Activated naive CD4-positive, alpha-beta T cell treated with anti-CD3 and anti-CD28 coated beads, Interleukin-2, amount 10 ng/mL, durations not matched to agents 7 days and 5 days (primary cell): ENCODE measurements around the gene STXBP5.
"Not testable (repeated sequence)": the region's sequence is repeated elsewhere in the genome, so short reads cannot be mapped to it uniquely, and the experiment has no call there.

Source experiments
- CTCF ChIA-PET: fragments of 350-600 bp; sonication (Branson Sonifier 250); formaldehyde crosslinking; loops from one replicate; lab custom pipeline; 2021; ENCODE audit warnings: antibody characterized with exemption; lab: Charles Lee
- DNase-seq: peaks from one replicate; pipeline ENCODE4 v3.0.0-alpha.2; 2020
- H3K27ac Mint-ChIP-seq: one replicate; pipeline ENCODE4 v1.8.0; 2021; ENCODE audit warnings: mild to moderate bottlenecking, moderate library complexity, mixed read lengths
- H3K27me3 Mint-ChIP-seq: one replicate; pipeline ENCODE4 v1.8.0; 2021; ENCODE audit warnings: mild to moderate bottlenecking, mixed read lengths
- H3K36me3 Mint-ChIP-seq: one replicate; pipeline ENCODE4 v1.8.0; 2021; ENCODE audit warnings: mixed read lengths
- H3K4me1 Mint-ChIP-seq: one replicate; pipeline ENCODE4 v1.8.0; 2021; ENCODE audit warnings: mixed read lengths
- H3K4me3 Mint-ChIP-seq: one replicate; pipeline ENCODE4 v1.8.0; 2021; ENCODE audit warnings: mild to moderate bottlenecking, moderate library complexity, mixed read lengths
- H3K9me3 Mint-ChIP-seq: one replicate; pipeline ENCODE4 v1.8.0; 2021; ENCODE audit warnings: mixed read lengths

STXBP5 gene

GRCh38 chr6:147226877-147227276 lies 22.7 kb downstream of the STXBP5 start:
- CTCF ChIA-PET = no interaction called here
- H3K27ac Mint-ChIP-seq = no peak overlapping the region

GRCh38 chr6:147227770-147228320 lies 23.6 kb downstream of the STXBP5 start:
- Mint-ChIP-seq H3K9me3 (no peaks in the 10 kb centered on the region), H3K4me3 (no peak overlapping the region), H3K27ac (no peak overlapping the region), H3K27me3 (no peaks in the 10 kb centered on the region), H3K36me3 (peaks cover 16% of the 10 kb centered on the region), H3K4me1 (peaks cover 6% of the 10 kb centered on the region)
- CTCF ChIA-PET = no interaction called here
- no peak for DNase-seq

More at GRCh38 chr6:147226877-147227276, 22.7 kb downstream of the STXBP5 start:
- no peak for DNase-seq
- H3K36me3 Mint-ChIP-seq = peaks cover 20% of the 10 kb centered on the region
- no peaks in the 10 kb centered on the region for H3K27me3 Mint-ChIP-seq
- no peaks in the 10 kb centered on the region for H3K9me3 Mint-ChIP-seq
- H3K4me1 Mint-ChIP-seq = peaks cover 6% of the 10 kb centered on the region
- H3K4me3 Mint-ChIP-seq = no peak overlapping the region

GRCh38 chr6:147231589-147231988 lies 27.4 kb downstream of the STXBP5 start:
- Mint-ChIP-seq H3K36me3 (peaks cover 3% of the 10 kb centered on the region), H3K27me3 (no peaks in the 10 kb centered on the region), H3K9me3 (no peaks in the 10 kb centered on the region), H3K4me3 (no peak overlapping the region), H3K4me1 (peaks cover 6% of the 10 kb centered on the region), H3K27ac (no peak overlapping the region)
- DNase-seq = no peak
- CTCF ChIA-PET = interaction anchor here (1.2 kb wide), 1 partner anchor 8 kb away, joined by 3 read pairs; no protein-coding TSS in a partner anchor

GRCh38 chr6:147234685-147235084 lies 30.5 kb downstream of the STXBP5 start:
- no peaks in the 10 kb centered on the region for H3K27me3 Mint-ChIP-seq
- CTCF ChIA-PET = no interaction called here
- no peak for DNase-seq
- H3K4me1 Mint-ChIP-seq = no peaks in the 10 kb centered on the region
- H3K27ac Mint-ChIP-seq = no peak overlapping the region
- peaks cover 9% of the 10 kb centered on the region for H3K36me3 Mint-ChIP-seq
- no peak overlapping the region for H3K4me3 Mint-ChIP-seq
- H3K9me3 Mint-ChIP-seq = no peaks in the 10 kb centered on the region

- H3K4me1 Mint-ChIP-seq = no peaks in the 10 kb centered on the region
- H3K27me3 Mint-ChIP-seq = no peaks in the 10 kb centered on the region
- no peaks in the 10 kb centered on the region for H3K9me3 Mint-ChIP-seq
- H3K27ac Mint-ChIP-seq = no peak overlapping the region
- DNase-seq = no peak
- no peak overlapping the region for H3K4me3 Mint-ChIP-seq
- CTCF ChIA-PET = no interaction called here
- H3K36me3 Mint-ChIP-seq = peaks cover 19% of the 10 kb centered on the region
Observed at GRCh38 chr6:147238164-147238563, 33.9 kb downstream of the STXBP5 start.

GRCh38 chr6:147238906-147239305 lies 34.7 kb downstream of the STXBP5 start:
- CTCF ChIA-PET = interaction anchor here (0.8 kb wide), 1 partner anchor 8 kb away, joined by 3 read pairs; no protein-coding TSS in a partner anchor
- Mint-ChIP-seq H3K27me3 (no peaks in the 10 kb centered on the region), H3K27ac (no peak overlapping the region), H3K36me3 (peaks cover 19% of the 10 kb centered on the region), H3K4me3 (no peak overlapping the region), H3K9me3 (no peaks in the 10 kb centered on the region), H3K4me1 (no peaks in the 10 kb centered on the region)
- no peak for DNase-seq

- peaks cover 22% of the 10 kb centered on the region for H3K36me3 Mint-ChIP-seq
Observed at GRCh38 chr6:147244832-147245231, 40.6 kb downstream of the STXBP5 start.

GRCh38 chr6:147245693-147246092 lies 41.5 kb downstream of the STXBP5 start:
- DNase-seq = no peak
- CTCF ChIA-PET = no interaction called here
- Mint-ChIP-seq H3K27ac (no peak overlapping the region), H3K9me3 (peaks cover 1% of the 10 kb centered on the region), H3K27me3 (no peaks in the 10 kb centered on the region), H3K4me3 (no peak overlapping the region), H3K4me1 (no peaks in the 10 kb centered on the region), H3K36me3 (peaks cover 25% of the 10 kb centered on the region)

More at GRCh38 chr6:147244832-147245231, 40.6 kb downstream of the STXBP5 start:
- Mint-ChIP-seq H3K27me3 (no peaks in the 10 kb centered on the region), H3K4me1 (no peaks in the 10 kb centered on the region), H3K27ac (no peak overlapping the region), H3K4me3 (no peak overlapping the region), H3K9me3 (no peaks in the 10 kb centered on the region)
- DNase-seq = no peak
- CTCF ChIA-PET = no interaction called here

- no peak for DNase-seq
- H3K27ac Mint-ChIP-seq = no peak overlapping the region
- H3K4me1 Mint-ChIP-seq = no peaks in the 10 kb centered on the region
- H3K36me3 Mint-ChIP-seq = peaks cover 34% of the 10 kb centered on the region
- CTCF ChIA-PET = no interaction called here
- H3K4me3 Mint-ChIP-seq = no peak overlapping the region
- peaks cover 8% of the 10 kb centered on the region for H3K9me3 Mint-ChIP-seq
- H3K27me3 Mint-ChIP-seq = no peaks in the 10 kb centered on the region
Observed at GRCh38 chr6:147246853-147247635, 42.8 kb downstream of the STXBP5 start.

GRCh38 chr6:147248859-147249258 lies 44.6 kb downstream of the STXBP5 start:
- Mint-ChIP-seq H3K4me3 (no peak overlapping the region), H3K4me1 (peaks cover 3% of the 10 kb centered on the region), H3K9me3 (peaks cover 16% of the 10 kb centered on the region), H3K27ac (no peak overlapping the region), H3K27me3 (no peaks in the 10 kb centered on the region), H3K36me3 (peaks cover 37% of the 10 kb centered on the region)
- no peak for DNase-seq
- CTCF ChIA-PET = interaction anchor here (2.0 kb wide), 1 partner anchor 18 kb away, joined by 5 read pairs; no protein-coding TSS in a partner anchor

GRCh38 chr6:147251072-147251471 lies 46.9 kb downstream of the STXBP5 start:
- Mint-ChIP-seq H3K27ac (no peak overlapping the region), H3K36me3 (peaks cover 36% of the 10 kb centered on the region), H3K4me1 (peaks cover 3% of the 10 kb centered on the region), H3K9me3 (peaks cover 16% of the 10 kb centered on the region), H3K4me3 (no peak overlapping the region), H3K27me3 (no peaks in the 10 kb centered on the region)
- no peak for DNase-seq
- CTCF ChIA-PET = interaction anchor here (2.0 kb wide), 1 partner anchor 21 kb away, joined by 5 read pairs; no protein-coding TSS in a partner anchor

GRCh38 chr6:147254929-147255473 lies 50.8 kb downstream of the STXBP5 start:
- DNase-seq, H3K27me3 Mint-ChIP-seq, H3K27ac Mint-ChIP-seq, H3K4me1 Mint-ChIP-seq, CTCF ChIA-PET, H3K4me3 Mint-ChIP-seq: not testable (repeated sequence)
- Mint-ChIP-seq H3K9me3 (peaks cover 15% of the 10 kb centered on the region), H3K36me3 (peaks cover 21% of the 10 kb centered on the region)

GRCh38 chr6:147255948-147256674 lies 51.9 kb downstream of the STXBP5 start:
- CTCF ChIA-PET = no interaction called here
- H3K4me3 Mint-ChIP-seq = no peak overlapping the region
- peaks cover 14% of the 10 kb centered on the region for H3K36me3 Mint-ChIP-seq
- no peak overlapping the region for H3K27ac Mint-ChIP-seq
- H3K4me1 Mint-ChIP-seq = peaks cover 3% of the 10 kb centered on the region
- no peak for DNase-seq
- no peaks in the 10 kb centered on the region for H3K27me3 Mint-ChIP-seq
- peaks cover 15% of the 10 kb centered on the region for H3K9me3 Mint-ChIP-seq

GRCh38 chr6:147257760-147258159 lies 53.5 kb downstream of the STXBP5 start:
- no peak for DNase-seq
- CTCF ChIA-PET = no interaction called here
- Mint-ChIP-seq H3K4me1 (peaks cover 3% of the 10 kb centered on the region), H3K27me3 (no peaks in the 10 kb centered on the region), H3K4me3 (no peak overlapping the region), H3K27ac (no peak overlapping the region), H3K9me3 (peaks cover under 1% of the 10 kb centered on the region), H3K36me3 (no peaks in the 10 kb centered on the region)
